PC-9 (cell line): ENCODE measurements around the gene RYR3.

Source experiments
- EZH2 ChIP-seq: fragments of 200-600 bp; sonication (generic); IDR thresholded peaks from 2 replicates; pipeline ENCODE4 v1.8.0; 2017; ENCODE audit warnings: antibody characterized with exemption, low read depth
- TF ChIP-seq, protein P1 (sequence below): fragments of 200-600 bp; sonication (generic); conservative IDR thresholded peaks from 2 replicates; pipeline ENCODE4 v1.6.1; 2017; ENCODE audit warnings: mixed run types, antibody characterized with exemption, mild to moderate bottlenecking, moderate library complexity

- TF ChIP-seq, protein P1, sequence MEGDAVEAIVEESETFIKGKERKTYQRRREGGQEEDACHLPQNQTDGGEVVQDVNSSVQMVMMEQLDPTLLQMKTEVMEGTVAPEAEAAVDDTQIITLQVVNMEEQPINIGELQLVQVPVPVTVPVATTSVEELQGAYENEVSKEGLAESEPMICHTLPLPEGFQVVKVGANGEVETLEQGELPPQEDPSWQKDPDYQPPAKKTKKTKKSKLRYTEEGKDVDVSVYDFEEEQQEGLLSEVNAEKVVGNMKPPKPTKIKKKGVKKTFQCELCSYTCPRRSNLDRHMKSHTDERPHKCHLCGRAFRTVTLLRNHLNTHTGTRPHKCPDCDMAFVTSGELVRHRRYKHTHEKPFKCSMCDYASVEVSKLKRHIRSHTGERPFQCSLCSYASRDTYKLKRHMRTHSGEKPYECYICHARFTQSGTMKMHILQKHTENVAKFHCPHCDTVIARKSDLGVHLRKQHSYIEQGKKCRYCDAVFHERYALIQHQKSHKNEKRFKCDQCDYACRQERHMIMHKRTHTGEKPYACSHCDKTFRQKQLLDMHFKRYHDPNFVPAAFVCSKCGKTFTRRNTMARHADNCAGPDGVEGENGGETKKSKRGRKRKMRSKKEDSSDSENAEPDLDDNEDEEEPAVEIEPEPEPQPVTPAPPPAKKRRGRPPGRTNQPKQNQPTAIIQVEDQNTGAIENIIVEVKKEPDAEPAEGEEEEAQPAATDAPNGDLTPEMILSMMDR, result no peak
- TF ChIP-seq EZH2, result no peak
These were observed 596.6 kb downstream of the RYR3 start for GRCh38 chr15:33907326-33907725.
